SK-N-SH (cell line): ENCODE data around the gene ZNF487.

ENCODE experiments used
- CTCF ChIP-seq: fragments of 200-600 bp; sonication (generic); IDR thresholded peaks from 2 replicates; pipeline ENCODE4 v1.6.1; 2017; ENCODE audit warnings: antibody characterized with exemption, mild to moderate bottlenecking, moderate library complexity
- EZH2phosphoT487 ChIP-seq: fragments of 200-600 bp; sonication (generic); IDR thresholded peaks from 2 replicates; pipeline ENCODE4 v1.6.1; 2017; ENCODE audit warnings: low read depth, mixed run types, mild to moderate bottlenecking, antibody characterized with exemption, moderate library complexity, borderline replicate concordance
- FOXJ3 ChIP-seq: sonication (generic); formaldehyde crosslinking; IDR thresholded peaks from 2 replicates; pipeline ENCODE4 v1.5.1; 2020; ENCODE audit warnings: mild to moderate bottlenecking, missing genetic modification reagents
- MEF2A ChIP-seq: IDR thresholded peaks from 2 replicates; pipeline ENCODE4 v1.4.0; 2012; ENCODE audit warnings: low read depth, borderline replicate concordance
- NRF1 ChIP-seq: IDR thresholded peaks from 2 replicates; pipeline ENCODE4 v1.6.1; 2012; ENCODE audit warnings: low read depth, mild to moderate bottlenecking, low read length
- RAD21 ChIP-seq: IDR thresholded peaks from 2 replicates; pipeline ENCODE4 v1.6.1; 2012; ENCODE audit warnings: mild to moderate bottlenecking, low read length
- YY1 ChIP-seq: IDR thresholded peaks from 2 replicates; pipeline ENCODE4 v1.4.0; 2012; ENCODE audit warnings: low read depth, mild to moderate bottlenecking
- TF ChIP-seq, protein P1 (sequence below): IDR thresholded peaks from 2 replicates; pipeline ENCODE4 v1.4.0; 2012; ENCODE audit warnings: low read depth, borderline replicate concordance
- TF ChIP-seq, protein P2 (sequence below): fragments of 150-350 bp; IDR thresholded peaks from 2 replicates; pipeline ENCODE4 v1.6.1; 2017; ENCODE audit warnings: antibody characterized with exemption, low read length, low read depth, borderline replicate concordance

DNA sequence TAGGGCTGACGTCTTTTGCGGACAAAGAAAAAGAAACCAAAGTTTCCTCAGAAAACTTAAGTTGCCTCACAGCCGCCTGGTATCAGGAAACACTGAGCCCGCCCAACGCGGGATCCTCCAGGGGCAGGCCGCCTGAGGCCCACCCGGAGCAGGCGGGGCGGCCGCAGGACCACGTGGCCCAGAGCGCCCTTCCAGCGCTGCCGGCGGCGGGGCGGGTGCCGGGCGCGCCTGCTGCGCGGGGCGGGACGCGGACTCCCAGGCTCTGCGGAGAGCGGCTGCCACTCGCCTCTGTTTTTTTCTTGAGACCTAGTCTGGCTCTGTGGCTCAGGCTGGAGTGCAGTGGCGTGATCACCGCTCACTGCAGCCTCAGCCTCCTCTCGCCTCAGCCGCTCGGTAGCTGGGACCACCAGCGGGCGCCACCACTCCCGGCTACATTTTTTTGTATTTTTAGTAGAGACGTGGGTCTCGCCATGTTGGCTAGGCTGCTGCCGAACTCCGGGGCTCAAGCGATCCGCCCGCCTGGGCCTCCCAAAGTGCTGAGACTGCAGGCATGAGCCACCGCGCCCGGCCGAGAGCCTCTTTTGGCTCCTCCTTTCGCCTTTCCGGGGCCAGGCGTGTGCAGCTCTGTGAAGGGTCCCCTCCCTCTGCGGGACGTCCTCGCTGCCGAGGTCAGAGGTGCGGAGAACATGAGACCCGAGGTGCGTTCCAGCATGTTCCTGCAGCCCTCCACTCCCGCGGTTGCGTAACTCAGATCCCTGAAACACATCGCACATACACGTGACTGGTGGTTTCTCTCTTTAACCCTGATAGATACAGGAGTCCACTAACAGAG, 16.3 kb upstream of the ZNF487 start:
- TF ChIP-seq CTCF: peak; percentile 45
- no peak for TF ChIP-seq RAD21
- TF ChIP-seq, protein P1, sequence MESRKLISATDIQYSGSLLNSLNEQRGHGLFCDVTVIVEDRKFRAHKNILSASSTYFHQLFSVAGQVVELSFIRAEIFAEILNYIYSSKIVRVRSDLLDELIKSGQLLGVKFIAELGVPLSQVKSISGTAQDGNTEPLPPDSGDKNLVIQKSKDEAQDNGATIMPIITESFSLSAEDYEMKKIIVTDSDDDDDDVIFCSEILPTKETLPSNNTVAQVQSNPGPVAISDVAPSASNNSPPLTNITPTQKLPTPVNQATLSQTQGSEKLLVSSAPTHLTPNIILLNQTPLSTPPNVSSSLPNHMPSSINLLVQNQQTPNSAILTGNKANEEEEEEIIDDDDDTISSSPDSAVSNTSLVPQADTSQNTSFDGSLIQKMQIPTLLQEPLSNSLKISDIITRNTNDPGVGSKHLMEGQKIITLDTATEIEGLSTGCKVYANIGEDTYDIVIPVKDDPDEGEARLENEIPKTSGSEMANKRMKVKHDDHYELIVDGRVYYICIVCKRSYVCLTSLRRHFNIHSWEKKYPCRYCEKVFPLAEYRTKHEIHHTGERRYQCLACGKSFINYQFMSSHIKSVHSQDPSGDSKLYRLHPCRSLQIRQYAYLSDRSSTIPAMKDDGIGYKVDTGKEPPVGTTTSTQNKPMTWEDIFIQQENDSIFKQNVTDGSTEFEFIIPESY: no peak
- no peak for TF ChIP-seq FOXJ3 (CRISPR knock-in tag)
- TF ChIP-seq EZH2phosphoT487: no peak
- TF ChIP-seq YY1: 0 out of 2 replicates have a peak, but pooled peaks have one; percentile 47
- no peak for TF ChIP-seq MEF2A
- no peak for TF ChIP-seq NRF1
- TF ChIP-seq, protein P2, sequence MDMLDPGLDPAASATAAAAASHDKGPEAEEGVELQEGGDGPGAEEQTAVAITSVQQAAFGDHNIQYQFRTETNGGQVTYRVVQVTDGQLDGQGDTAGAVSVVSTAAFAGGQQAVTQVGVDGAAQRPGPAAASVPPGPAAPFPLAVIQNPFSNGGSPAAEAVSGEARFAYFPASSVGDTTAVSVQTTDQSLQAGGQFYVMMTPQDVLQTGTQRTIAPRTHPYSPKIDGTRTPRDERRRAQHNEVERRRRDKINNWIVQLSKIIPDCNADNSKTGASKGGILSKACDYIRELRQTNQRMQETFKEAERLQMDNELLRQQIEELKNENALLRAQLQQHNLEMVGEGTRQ: no peak
